Erythroblast (primary cell): Measurements from ENCODE around the gene SLC16A3.

Experiments used
- GATA1 ChIP-seq: IDR thresholded peaks from 2 replicates; pipeline ENCODE4 v1.6.1; 2011; ENCODE audit warnings: low read depth, mild to moderate bottlenecking, control low read depth, low read length, moderate library complexity
- POLR2A ChIP-seq: IDR thresholded peaks from 2 replicates; pipeline ENCODE4 v1.6.1; 2011; ENCODE audit warnings: mild to moderate bottlenecking, low read length

DNA sequence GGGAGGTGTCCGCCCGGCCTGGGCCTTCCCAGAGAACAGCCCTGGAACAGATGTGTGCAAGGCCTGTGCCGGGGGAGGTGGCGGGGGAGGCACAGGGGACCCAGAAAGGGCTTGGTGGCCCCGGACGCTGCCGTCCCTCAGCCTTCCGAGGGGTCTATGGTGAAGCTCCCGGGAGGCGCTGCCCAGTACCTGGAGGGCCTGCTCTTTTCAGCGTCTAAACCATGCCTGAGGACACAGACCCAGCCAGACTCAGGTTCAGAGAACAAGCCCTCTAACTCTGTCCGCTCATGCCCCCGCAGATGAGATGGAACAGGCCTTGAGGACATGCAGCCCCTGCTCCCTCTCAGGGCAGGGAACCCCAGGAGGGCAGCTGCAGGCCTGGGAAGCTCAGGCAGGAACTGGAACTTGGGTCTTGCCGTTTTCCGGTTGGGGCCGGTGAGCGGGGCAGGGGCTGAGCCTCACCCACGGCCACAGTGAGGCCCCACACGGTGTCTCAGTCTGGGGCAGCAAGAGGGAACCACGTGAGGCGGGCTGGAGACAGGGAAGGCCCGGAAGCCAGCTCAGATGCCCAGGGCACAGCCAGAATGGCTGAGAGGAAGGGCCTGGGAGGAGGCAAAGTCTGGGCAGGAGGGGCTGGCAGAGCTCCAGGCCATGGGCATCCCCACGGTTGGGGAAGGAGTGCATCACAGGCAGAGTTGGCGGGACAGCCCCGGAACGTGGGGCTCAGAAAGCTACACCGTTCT lies 12.5 kb downstream of the SLC16A3 start:
- TF ChIP-seq POLR2A (peak; percentile 16), GATA1 (no peak)
